IPS DF 6.9 (cell line): ENCODE results near the gene DLL4.
A peak's percentile ranks its signal among the peaks of the same experiment; 100 is the strongest.
"Not testable (repeated sequence)": the region's sequence is repeated elsewhere in the genome, so short reads cannot be mapped to it uniquely, and the experiment has no call there.

Experiments
- DNase-seq: peaks from one replicate; pipeline ENCODE4 v3.0.0-alpha.2; 2013; ENCODE audit warnings: low read depth, low spot score
- H3K27ac ChIP-seq: one replicate; pipeline ENCODE4 v1.5.1; 2013; ENCODE audit warnings: low read length, control low read depth
- H3K27me3 ChIP-seq: 2 replicates; pipeline ENCODE4 v1.6.1; 2013; ENCODE audit warnings: mild to moderate bottlenecking, low read length; ENCODE audit not compliant: control insufficient read depth, insufficient read depth
- H3K36me3 ChIP-seq: 2 replicates; pipeline ENCODE4 v1.6.1; 2013; ENCODE audit warnings: low read length; ENCODE audit not compliant: control insufficient read depth, insufficient read depth
- H3K4me1 ChIP-seq: 2 replicates; pipeline ENCODE4 v1.6.1; 2013; ENCODE audit warnings: low read length; ENCODE audit not compliant: control insufficient read depth, insufficient read depth
- H3K4me3 ChIP-seq: 2 replicates; pipeline ENCODE4 v1.5.1; 2013; ENCODE audit warnings: mild to moderate bottlenecking, low read length
- H3K9me3 ChIP-seq: 2 replicates; pipeline ENCODE4 v1.6.1; 2013; ENCODE audit warnings: low read length, inconsistent platforms; ENCODE audit not compliant: control insufficient read depth, insufficient read depth
- WGBS: extraction: QIAGEN DNeasy Blood & Tissue Kit; methylation state at CpG from one replicate; pipeline ENCODE4 v1.1.7; 2013; ENCODE audit warnings: mixed read lengths, missing lambda C conversion rate; ENCODE audit not compliant: insufficient read length, insufficient coverage; 5-methylcytosine and 5-hydroxymethylcytosine counted together

The DLL4 gene

GRCh38 chr15:40955930-40956540 is 26.9 kb downstream of the DLL4 start:
- Histone ChIP-seq H3K4me1 (peaks cover 7% of the 10 kb centered on the region), H3K36me3 (peaks cover 18% of the 10 kb centered on the region), H3K4me3 (no peak overlapping the region), H3K9me3 (no peaks in the 10 kb centered on the region), H3K27ac (no peak overlapping the region), H3K27me3 (no peaks in the 10 kb centered on the region)
- DNase-seq: no peak
- WGBS: no CpG with 5 or more reads among the region's 3 CpGs

GRCh38 chr15:40956541-40956982 is 27.4 kb downstream of the DLL4 start:
- Histone ChIP-seq H3K9me3 (no peaks in the 10 kb centered on the region), H3K4me1 (peaks cover 7% of the 10 kb centered on the region)
- no CpG with 5 or more reads among the region's 3 CpGs for WGBS

GRCh38 chr15:40957041-40957555 is 28.0 kb downstream of the DLL4 start:
- no peaks in the 10 kb centered on the region for H3K9me3 ChIP-seq
- H3K27ac ChIP-seq: no peak overlapping the region
- peaks cover 18% of the 10 kb centered on the region for H3K36me3 ChIP-seq
- no CpG with 5 or more reads among the region's 4 CpGs for WGBS
- no peaks in the 10 kb centered on the region for H3K27me3 ChIP-seq
- DNase-seq: no peak
- H3K4me1 ChIP-seq: peaks cover 7% of the 10 kb centered on the region
- no peak overlapping the region for H3K4me3 ChIP-seq

More at GRCh38 chr15:40956541-40956982, 27.4 kb downstream of the DLL4 start:
- DNase-seq: no peak
- Histone ChIP-seq H3K27me3 (no peaks in the 10 kb centered on the region), H3K36me3 (peaks cover 18% of the 10 kb centered on the region), H3K27ac (no peak overlapping the region), H3K4me3 (0 out of 2 replicates have a peak overlapping the region, but pooled peaks have one; percentile 8)

GRCh38 chr15:40957581-40958051 is 28.5 kb downstream of the DLL4 start:
- peaks cover 18% of the 10 kb centered on the region for H3K36me3 ChIP-seq
- no peak for DNase-seq
- no peaks in the 10 kb centered on the region for H3K27me3 ChIP-seq
- H3K4me1 ChIP-seq: peaks cover 7% of the 10 kb centered on the region
- no peak overlapping the region for H3K4me3 ChIP-seq
- no peaks in the 10 kb centered on the region for H3K9me3 ChIP-seq
- no CpG with 5 or more reads among the region's 9 CpGs for WGBS
- no peak overlapping the region for H3K27ac ChIP-seq

GRCh38 chr15:40958146-40958545 is 29.0 kb downstream of the DLL4 start:
- no CpG with 5 or more reads among the region's 6 CpGs for WGBS
- no peaks in the 10 kb centered on the region for H3K27me3 ChIP-seq
- no peak for DNase-seq
- H3K4me3 ChIP-seq: no peak overlapping the region
- no peaks in the 10 kb centered on the region for H3K9me3 ChIP-seq
- H3K27ac ChIP-seq: no peak overlapping the region
- peaks cover 7% of the 10 kb centered on the region for H3K4me1 ChIP-seq
- H3K36me3 ChIP-seq: peaks cover 18% of the 10 kb centered on the region

GRCh38 chr15:40958723-40959122 is 29.6 kb downstream of the DLL4 start:
- WGBS: no CpG with 5 or more reads among the region's 8 CpGs
- H3K36me3 ChIP-seq: peaks cover 18% of the 10 kb centered on the region
- H3K4me1 ChIP-seq: peaks cover 7% of the 10 kb centered on the region
- H3K9me3 ChIP-seq: no peaks in the 10 kb centered on the region
- DNase-seq: no peak
- H3K27me3 ChIP-seq: no peaks in the 10 kb centered on the region
- no peak overlapping the region for H3K27ac ChIP-seq
- H3K4me3 ChIP-seq: no peak overlapping the region

- H3K27me3 ChIP-seq: no peaks in the 10 kb centered on the region
- no peak overlapping the region for H3K27ac ChIP-seq
- no peak for DNase-seq
- no CpG with 5 or more reads among the region's 22 CpGs for WGBS
- no peaks in the 10 kb centered on the region for H3K9me3 ChIP-seq
- H3K4me1 ChIP-seq: peaks cover 2% of the 10 kb centered on the region
- H3K36me3 ChIP-seq: peaks cover 18% of the 10 kb centered on the region
- H3K4me3 ChIP-seq: no peak overlapping the region
These were observed 30.4 kb downstream of the DLL4 start for GRCh38 chr15:40959331-40960141.

- no peak overlapping the region for H3K27ac ChIP-seq
- no peaks in the 10 kb centered on the region for H3K9me3 ChIP-seq
- H3K4me3 ChIP-seq: no peak overlapping the region
- H3K27me3 ChIP-seq: no peaks in the 10 kb centered on the region
- H3K36me3 ChIP-seq: peaks cover 13% of the 10 kb centered on the region
- WGBS: no CpG with 5 or more reads among the region's 16 CpGs
- no peak for DNase-seq
- peaks cover 2% of the 10 kb centered on the region for H3K4me1 ChIP-seq
These were observed 31.2 kb downstream of the DLL4 start for GRCh38 chr15:40960151-40960885.

- no CpG with 5 or more reads among the region's 11 CpGs for WGBS
- peaks cover 2% of the 10 kb centered on the region for H3K4me1 ChIP-seq
These were observed 31.8 kb downstream of the DLL4 start for GRCh38 chr15:40960925-40961324.

GRCh38 chr15:40961740-40962139 is 32.6 kb downstream of the DLL4 start:
- not testable (repeated sequence) for H3K27ac ChIP-seq, H3K4me1 ChIP-seq, H3K36me3 ChIP-seq, H3K27me3 ChIP-seq, H3K9me3 ChIP-seq, DNase-seq, H3K4me3 ChIP-seq
- no CpG with 5 or more reads among the region's 25 CpGs for WGBS

More at GRCh38 chr15:40960925-40961324, 31.8 kb downstream of the DLL4 start:
- Histone ChIP-seq H3K27ac (no peak overlapping the region), H3K36me3 (peaks cover 7% of the 10 kb centered on the region), H3K9me3 (no peaks in the 10 kb centered on the region), H3K27me3 (no peaks in the 10 kb centered on the region), H3K4me3 (no peak overlapping the region)
- DNase-seq: no peak
